IMR-90 (cell line): Measurements from ENCODE around the gene NKAIN2. TPM values are rescaled to one million over a fixed set of nuclear protein-coding genes. Genes with fewer than 3 reads are reported as not detected.

ENCODE experiments used
- ATAC-seq: fragments of 200-7000 bp; cut with Tn5 transposase; 2 replicates; pipeline ENCODE4 v1.9.1; 2020; ENCODE audit warnings: low read depth, mild to moderate bottlenecking, moderate library complexity
- BruUV-seq: library from RNA; stranded (reverse); fragments of 400-500 nt; replicated peaks from 2 replicates; lab custom pipeline; 2021; lab: Mats Ljungman, UMichigan
- CTCF ChIA-PET: fragments of 300-600 bp; formaldehyde crosslinking; extraction: SDS; loops from one replicate; lab custom pipeline; 2021; ENCODE audit warnings: antibody characterized with exemption; lab: Yijun Ruan, JAX
- POLR2A ChIA-PET: fragments of 300-600 bp; sonication (Branson Sonifier 250); formaldehyde crosslinking; loops from one replicate; lab custom pipeline; 2022; ENCODE audit warnings: antibody characterized with exemption; ENCODE audit not compliant: unreplicated experiment; lab: Charles Lee
- DNase-seq: peaks from one replicate; pipeline ENCODE4 v3.0.0; 2013
- H2AFZ ChIP-seq: replicated peaks from 2 replicates; pipeline ENCODE3; 2013; ENCODE audit warnings: low read length, mild to moderate bottlenecking; ENCODE audit not compliant: poor library complexity
- H2AK5ac ChIP-seq: 2 replicates; pipeline ENCODE4 v1.6.1; 2013; ENCODE audit warnings: low read depth, low read length, inconsistent platforms
- H2AK9ac ChIP-seq: replicated peaks from 2 replicates; pipeline ENCODE3; 2013; ENCODE audit warnings: mild to moderate bottlenecking, low read depth, low read length, moderate library complexity; ENCODE audit not compliant: poor library complexity
- H2BK120ac ChIP-seq: 2 replicates; pipeline ENCODE4 v1.6.1; 2013; ENCODE audit warnings: low read depth, low read length, inconsistent platforms
- H2BK15ac ChIP-seq: 3 replicates; pipeline ENCODE4 v1.6.1; 2013; ENCODE audit warnings: low read depth, low read length, inconsistent platforms
- H2BK20ac ChIP-seq: 2 replicates; pipeline ENCODE4 v1.6.1; 2013; ENCODE audit warnings: low read depth, mild to moderate bottlenecking, inconsistent platforms, low read length, moderate library complexity
- H2BK5ac ChIP-seq: 2 replicates; pipeline ENCODE4 v1.6.1; 2013; ENCODE audit warnings: mild to moderate bottlenecking, low read depth, low read length, inconsistent platforms; ENCODE audit not compliant: poor library complexity, severe bottlenecking
- H3K14ac ChIP-seq: replicated peaks from 2 replicates; pipeline ENCODE4 v1.6.1; 2013; ENCODE audit warnings: low read depth, low read length, inconsistent platforms
- H3K18ac ChIP-seq: 2 replicates; pipeline ENCODE4 v1.6.1; 2013; ENCODE audit warnings: low read depth, low read length, control low read depth
- H3K23ac ChIP-seq: 2 replicates; pipeline ENCODE4 v1.6.1; 2013; ENCODE audit warnings: low read depth, low read length, inconsistent platforms
- H3K27ac ChIP-seq: 2 replicates; pipeline ENCODE4 v1.5.1; 2013; ENCODE audit warnings: mild to moderate bottlenecking, control low read depth, low read length; ENCODE audit not compliant: insufficient read depth
- H3K27me3 ChIP-seq: 2 replicates; pipeline ENCODE4 v1.6.1; 2013; ENCODE audit warnings: low read length; ENCODE audit not compliant: control insufficient read depth, insufficient read depth
- H3K36me3 ChIP-seq: 2 replicates; pipeline ENCODE4 v1.6.1; 2013; ENCODE audit warnings: low read length, mixed read lengths; ENCODE audit not compliant: control insufficient read depth, insufficient read depth
- H3K4ac ChIP-seq: 2 replicates; pipeline ENCODE4 v1.6.1; 2013; ENCODE audit warnings: low read depth, low read length, inconsistent platforms
- H3K4me1 ChIP-seq: 2 replicates; pipeline ENCODE4 v1.6.1; 2013; ENCODE audit warnings: low read length, mixed read lengths; ENCODE audit not compliant: control insufficient read depth, insufficient read depth
- H3K4me2 ChIP-seq: 2 replicates; pipeline ENCODE4 v1.6.1; 2013; ENCODE audit warnings: low read depth, mild to moderate bottlenecking, control low read depth, low read length, moderate library complexity
- H3K4me3 ChIP-seq: 2 replicates; pipeline ENCODE4 v1.5.1; 2013; ENCODE audit warnings: low read depth, mild to moderate bottlenecking, control low read depth, low read length, moderate library complexity; ENCODE audit not compliant: insufficient read depth
- H3K56ac ChIP-seq: 2 replicates; pipeline ENCODE4 v1.6.1; 2013; ENCODE audit warnings: low read length, inconsistent platforms; ENCODE audit not compliant: insufficient read depth; ENCODE audit errors: extremely low read depth
- H3K79me1 ChIP-seq, 2 experiments: 2 replicates each; pipeline ENCODE4 v1.6.1; 2013; ENCODE audit warnings: low read length in 2 of 2, inconsistent platforms in 1 of 2, low read depth in 1 of 2
- H3K9ac ChIP-seq: 2 replicates; pipeline ENCODE4 v1.6.1; 2013; ENCODE audit warnings: low read depth, low read length, control low read depth
- H3K9me1 ChIP-seq: 2 replicates; pipeline ENCODE4 v1.6.1; 2013; ENCODE audit warnings: low read length, inconsistent platforms; ENCODE audit not compliant: insufficient read depth
- H3K9me3 ChIP-seq: 2 replicates; pipeline ENCODE4 v1.6.1; 2013; ENCODE audit warnings: low read length; ENCODE audit not compliant: control insufficient read depth, insufficient read depth
- H4K20me1 ChIP-seq: 2 replicates; pipeline ENCODE4 v1.6.1; 2013; ENCODE audit warnings: low read length, inconsistent platforms; ENCODE audit not compliant: insufficient read depth
- H4K5ac ChIP-seq: 2 replicates; pipeline ENCODE4 v1.6.1; 2013; ENCODE audit warnings: mild to moderate bottlenecking, low read depth, low read length, control low read depth
- H4K8ac ChIP-seq, 2 experiments: 2 replicates each; pipeline ENCODE4 v1.6.1; 2013; ENCODE audit warnings: low read depth in 2 of 2, low read length in 2 of 2, control low read depth in 1 of 2, inconsistent platforms in 1 of 2
- H4K91ac ChIP-seq: 2 replicates; pipeline ENCODE4 v1.6.1; 2013; ENCODE audit warnings: low read depth, low read length, inconsistent platforms; ENCODE audit not compliant: insufficient read depth
- MAFK ChIP-seq: IDR thresholded peaks from 2 replicates; pipeline ENCODE4 v1.6.1; 2012; ENCODE audit warnings: low read depth, low read length, improper control_type of control experiment
- POLR2A ChIP-seq: IDR thresholded peaks from 2 replicates; pipeline ENCODE4 v1.6.1; 2012; ENCODE audit warnings: mild to moderate bottlenecking, low read depth, low read length
- RAD21 ChIP-seq: IDR thresholded peaks from 2 replicates; pipeline ENCODE4 v1.6.1; 2012; ENCODE audit warnings: low read length, improper control_type of control experiment
- WGBS, 2 experiments: methylation state at CpG; one replicate each; pipeline versions ENCODE4 v1.1.5 to v1.1.7; 2013; ENCODE audit warnings: missing lambda C conversion rate in 2 of 2; ENCODE audit not compliant: insufficient read length in 1 of 2; ENCODE audit errors: extremely low coverage in 2 of 2; 5-methylcytosine and 5-hydroxymethylcytosine counted together
- dilution Hi-C: fragments of 300-500 bp; cut with HindIII; formaldehyde crosslinking; loops from one replicate; pipeline ENCODE4 v1.14.3; 2018; ENCODE audit warnings: low sequenced_read_pairs; ENCODE audit not compliant: unreplicated experiment
- in situ Hi-C: fragments of 300-500 bp; cut with MboI; formaldehyde crosslinking; loops from 3 replicates; pipeline ENCODE4 v1.14.3; 2019; ENCODE audit warnings: low sequenced_read_pairs, inconsistent platforms, mixed read lengths
- intact Hi-C: fragments of 100-400 bp; cut with micrococcal nuclease; formaldehyde crosslinking; loops from 2 replicates; pipeline ENCODE4 v1.10.0; 2022
- polyA plus RNA-seq, 3 experiments: library from polyadenylated mRNA; depleted of rRNA; stranded (reverse); fragments of >200 nt; gene quantifications; 2 replicates each; pipeline ENCODE4 v1.2.3, GENCODE V29; 2012; ENCODE audit warnings: low replicate concordance in 1 of 3
- total RNA-seq: library from RNA; depleted of rRNA; stranded (reverse); fragments of >200 nt; gene quantifications from 2 replicates; pipeline ENCODE4 v1.2.3, GENCODE V29; 2012

Gene NKAIN2
- total and polyA plus RNA-seq, 2 of the 4 experiments (the other 2 are of a cell fraction) = not detected

DNA sequence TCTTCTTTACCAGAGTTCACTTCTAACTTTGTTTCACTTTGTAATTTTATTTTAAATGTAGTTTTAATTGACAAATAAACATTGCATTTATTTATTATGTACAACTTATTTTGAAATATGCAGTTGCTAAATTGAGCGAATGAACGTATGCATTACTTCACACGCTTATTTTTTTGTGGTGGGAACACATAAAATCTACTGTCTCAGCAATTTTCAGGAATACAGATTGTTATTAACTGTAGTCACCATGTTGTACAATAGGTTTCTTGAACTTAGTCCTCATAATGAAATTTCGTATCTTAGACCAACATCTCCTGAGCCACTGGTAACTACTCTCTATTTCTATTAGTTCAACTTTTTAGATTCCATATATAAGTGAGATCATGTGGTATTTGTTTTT lies 46.9 kb downstream of the NKAIN2 start:
- H3K9me1 ChIP-seq = no peaks in the 10 kb centered on the region
- TF ChIP-seq RAD21 = no peak
- TF ChIP-seq MAFK = peak; percentile 66
- no peak for TF ChIP-seq POLR2A
- no peak overlapping the region for H2BK120ac ChIP-seq
- no peak overlapping the region for H2BK5ac ChIP-seq
- no peak overlapping the region for H4K8ac ChIP-seq
- H3K23ac ChIP-seq = no peak overlapping the region
- no peak overlapping the region for H4K91ac ChIP-seq
- ChIA-PET CTCF (no interaction called here), POLR2A (no interaction called here)
- no peaks in the 10 kb centered on the region for H4K20me1 ChIP-seq
- no peak overlapping the region for H3K4ac ChIP-seq
- no TSS peak for BruUV-seq
- H3K56ac ChIP-seq = no peak overlapping the region
- H2AK5ac ChIP-seq = no peak overlapping the region
- no peak overlapping the region for H2AK9ac ChIP-seq
- no peak overlapping the region for H3K14ac ChIP-seq
- H3K18ac ChIP-seq = no peak overlapping the region
- in situ Hi-C loops = no loop called here
- intact Hi-C loops = no loop called here
- H3K27ac ChIP-seq = no peak overlapping the region
- H3K9me3 ChIP-seq = no peaks in the 10 kb centered on the region
- no peaks in the 10 kb centered on the region for H3K79me1 ChIP-seq
- WGBS, 2 experiments = no CpG with 5 or more reads among the region's 4 CpGs
- H2BK20ac ChIP-seq = no peak overlapping the region
- no peak overlapping the region for H3K9ac ChIP-seq
- H3K4me3 ChIP-seq = no peak overlapping the region
- no peak for ATAC-seq
- no peak overlapping the region for H2BK15ac ChIP-seq
- no peak overlapping the region for H4K5ac ChIP-seq
- H3K4me2 ChIP-seq = no peak overlapping the region
- no peak for DNase-seq
- H3K36me3 ChIP-seq = no peaks in the 10 kb centered on the region
- no peaks in the 10 kb centered on the region for H3K27me3 ChIP-seq
- dilution Hi-C loops = no loop called here
- H2AFZ ChIP-seq = no peak overlapping the region
- H3K4me1 ChIP-seq = no peaks in the 10 kb centered on the region
